HG03520 (cell line): ENCODE results near the gene SART1.

Experiments
- ATAC-seq: cut with Tn5 transposase; IDR thresholded peaks from one replicate; pipeline ENCODE4 v1.9.1; 2021; ENCODE audit warnings: mild to moderate bottlenecking, moderate library complexity; ENCODE audit not compliant: unreplicated experiment

The SART1 gene

GRCh38 chr11:65965986-65966762 lies 4.6 kb downstream of the SART1 start:
- no peak for ATAC-seq

- ATAC-seq, result no peak
These were observed 5.9 kb downstream of the SART1 start for GRCh38 chr11:65967329-65967934.

- no peak for ATAC-seq
These were observed 7.3 kb downstream of the SART1 start for GRCh38 chr11:65968600-65969482.

- no peak for ATAC-seq
These were observed 10.6 kb downstream of the SART1 start for GRCh38 chr11:65972116-65972515.

- ATAC-seq, result no peak
These were observed 12.0 kb downstream of the SART1 start for GRCh38 chr11:65973439-65974110.

- ATAC-seq, result no peak
These were observed 14.2 kb downstream of the SART1 start for GRCh38 chr11:65975771-65976170.

DNA sequence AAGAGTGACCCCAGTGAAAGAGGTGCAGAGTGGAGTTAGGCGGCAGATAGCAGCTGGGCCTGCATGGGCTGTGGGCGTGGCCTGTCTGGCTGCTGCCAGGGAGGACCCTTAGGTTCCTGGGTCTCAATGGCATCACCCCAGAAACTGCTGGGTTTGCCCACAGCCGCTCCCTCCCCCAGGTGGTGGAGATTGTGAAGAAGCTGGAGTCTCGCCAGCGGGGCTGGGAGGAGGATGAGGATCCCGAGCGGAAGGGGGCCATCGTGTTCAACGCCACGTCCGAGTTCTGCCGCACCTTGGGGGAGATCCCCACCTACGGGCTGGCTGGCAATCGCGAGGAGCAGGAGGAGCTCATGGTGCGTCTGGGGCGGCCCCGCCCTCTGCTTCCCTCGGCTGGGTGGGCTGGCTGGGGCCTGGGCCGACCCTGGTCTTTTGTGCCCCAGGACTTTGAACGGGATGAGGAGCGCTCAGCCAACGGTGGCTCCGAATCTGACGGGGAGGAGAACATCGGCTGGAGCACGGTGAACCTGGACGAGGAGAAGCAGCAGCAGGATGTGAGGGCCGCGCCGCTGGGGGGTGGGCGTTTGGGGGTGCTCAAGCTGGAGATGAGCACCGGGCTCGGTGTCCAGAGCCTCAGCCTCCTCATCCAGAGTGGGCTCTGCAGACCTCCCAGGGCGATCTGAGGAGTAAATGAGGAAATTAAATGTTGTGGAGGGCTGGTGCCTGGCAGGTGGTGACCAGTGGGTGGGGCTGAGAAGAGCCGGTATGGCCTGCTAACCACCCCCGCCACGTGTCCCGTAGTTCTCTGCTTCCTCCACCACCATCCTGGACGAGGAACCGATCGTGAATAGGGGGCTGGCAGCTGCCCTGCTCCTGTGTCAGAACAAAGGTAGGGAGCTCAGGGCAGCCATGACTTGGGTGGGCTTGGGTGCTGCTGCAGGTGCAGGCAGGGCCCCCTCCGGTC lies 15.0 kb downstream of the SART1 start:
- ATAC-seq, result no peak

DNA sequence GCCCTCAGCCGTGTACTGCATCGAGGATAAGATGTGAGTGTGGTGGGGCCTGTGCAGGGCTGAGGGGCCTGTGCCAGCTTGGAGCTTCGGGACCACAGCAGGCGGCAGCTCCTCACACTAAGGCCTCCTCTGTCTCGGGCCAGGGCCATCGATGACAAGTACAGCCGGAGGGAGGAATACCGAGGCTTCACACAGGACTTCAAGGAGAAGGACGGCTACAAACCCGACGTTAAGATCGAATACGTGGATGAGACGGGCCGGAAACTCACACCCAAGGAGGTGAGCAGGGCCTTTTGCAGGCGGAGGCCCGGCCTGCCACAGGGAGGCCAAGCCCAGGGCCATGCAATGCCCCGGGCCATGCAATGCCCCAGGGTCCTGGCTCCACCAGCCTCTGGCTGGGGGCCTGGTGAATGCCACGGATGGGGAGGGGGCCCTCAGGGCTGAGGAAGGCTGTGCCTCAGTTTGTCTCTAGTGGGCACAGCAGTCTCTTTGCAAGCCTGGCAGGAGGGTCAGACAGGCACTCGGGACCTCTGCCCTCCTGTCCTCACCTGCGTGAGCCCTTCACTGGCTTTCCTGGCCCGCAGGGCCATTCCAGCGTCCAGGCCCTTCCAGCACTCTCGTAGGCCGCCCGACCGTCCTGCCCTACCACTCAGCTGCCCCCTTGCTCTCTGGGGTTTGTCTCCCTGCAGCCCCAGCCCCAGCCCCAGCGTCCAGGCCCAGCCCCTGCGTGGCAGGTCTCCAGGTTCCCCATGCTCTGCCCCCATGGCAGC lies 16.3 kb downstream of the SART1 start:
- no peak for ATAC-seq

- no peak for ATAC-seq
These were observed 17.1 kb downstream of the SART1 start for GRCh38 chr11:65978391-65979238.

GRCh38 chr11:65979261-65979759 lies 17.8 kb downstream of the SART1 start:
- no peak for ATAC-seq

GRCh38 chr11:65981101-65981740 lies 19.7 kb downstream of the SART1 start:
- ATAC-seq, result no peak

DNA sequence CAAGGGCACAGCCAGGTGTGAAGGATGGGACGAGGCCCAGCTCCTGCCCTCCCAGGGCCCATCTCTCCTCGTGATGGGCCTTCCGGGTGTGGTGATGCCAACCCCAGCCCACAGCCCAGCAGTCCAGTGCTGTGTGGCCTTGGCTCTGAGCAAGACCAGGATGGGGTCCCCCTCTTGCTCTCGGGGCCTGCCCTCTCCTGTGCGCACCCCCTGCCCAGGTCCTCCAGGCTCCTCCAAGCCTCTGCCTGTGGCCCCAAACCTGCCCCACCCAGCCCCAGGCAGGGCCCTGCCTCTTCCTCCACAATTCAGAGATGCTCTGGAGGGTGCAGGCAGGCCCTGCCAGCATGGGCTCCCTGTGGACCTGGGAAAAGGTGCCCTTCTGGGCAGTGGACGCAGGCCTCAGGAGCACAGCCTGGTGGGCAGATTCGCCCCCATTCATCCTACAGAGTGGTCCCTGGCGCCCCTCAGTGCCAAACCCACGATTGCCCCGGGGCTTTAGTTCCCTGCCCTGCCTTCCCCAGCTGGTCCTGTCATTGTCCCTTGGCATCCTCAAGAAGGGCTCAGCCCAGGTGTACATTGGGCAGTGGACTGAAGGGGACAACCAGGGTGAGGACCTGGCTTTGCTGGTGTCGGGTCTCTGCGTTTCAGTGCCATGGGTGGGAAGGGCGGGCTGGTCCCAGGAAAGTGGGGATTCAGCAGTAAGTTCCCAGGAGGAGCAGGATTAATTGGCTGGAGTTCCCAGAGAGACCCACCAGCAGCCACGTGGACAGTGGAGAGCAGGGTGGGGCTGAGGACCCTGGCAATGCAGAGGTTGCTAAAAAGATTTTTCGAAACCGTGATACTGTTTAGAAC lies 20.7 kb downstream of the SART1 start:
- no peak for ATAC-seq

- no peak for ATAC-seq
These were observed 21.5 kb downstream of the SART1 start for GRCh38 chr11:65982824-65983588.

DNA sequence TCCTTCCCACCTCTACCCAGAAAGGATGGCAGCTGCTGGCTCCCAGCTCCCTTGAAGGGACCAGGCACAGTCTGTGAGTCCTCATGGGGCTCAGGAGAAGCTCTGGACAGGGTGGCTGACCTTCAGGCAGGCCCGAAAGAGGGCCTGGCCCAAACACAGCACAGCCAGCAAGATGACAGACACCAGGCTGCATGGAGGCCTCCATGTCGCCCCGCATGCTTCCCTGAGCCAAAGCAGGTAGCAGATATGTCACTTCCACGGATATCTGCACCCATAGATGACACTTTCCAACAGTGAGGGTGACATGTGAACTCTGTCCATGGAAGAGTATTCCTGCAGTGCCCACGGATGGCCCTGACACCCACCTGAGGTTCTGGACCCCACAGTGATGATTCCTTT lies 22.1 kb downstream of the SART1 start:
- ATAC-seq, result no peak

DNA sequence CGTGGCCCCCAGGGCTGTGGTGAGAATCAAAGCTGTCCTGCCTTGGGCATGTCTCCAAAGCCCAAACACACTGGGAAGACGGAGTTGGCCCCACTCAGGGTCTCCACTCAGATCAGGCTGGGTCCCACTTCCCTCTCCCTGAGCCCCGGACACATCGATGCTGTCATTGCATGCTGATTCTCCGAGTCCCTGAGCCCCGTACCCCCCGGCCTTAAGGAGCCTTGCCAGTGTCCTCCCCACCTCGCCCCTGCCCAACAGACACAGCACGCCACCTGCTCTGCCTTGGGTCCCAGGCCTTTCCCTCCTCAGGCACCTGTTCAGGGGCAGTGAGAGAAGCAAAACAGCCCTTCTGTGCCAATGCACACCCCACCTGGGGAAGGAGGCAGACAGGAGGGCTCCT lies 25.8 kb downstream of the SART1 start:
- no peak for ATAC-seq
